Mammary epithelial cell (primary cell): ENCODE data around the gene TTYH1.

ENCODE experiments used
- CTCF ChIP-seq, 2 donors: IDR thresholded peaks in 1 of 2; conservative IDR thresholded peaks in 1 of 2; 2 replicates each; pipeline ENCODE4 v1.5.1; 2011 to 2012; ENCODE audit warnings: inconsistent platforms in 2 of 2, low read length in 2 of 2, mild to moderate bottlenecking in 2 of 2, control low read depth in 1 of 2, low read depth in 1 of 2; ENCODE audit not compliant: insufficient read depth in 1 of 2; ENCODE audit errors: extremely low read depth in 1 of 2
- EZH2 ChIP-seq: IDR thresholded peaks from 2 replicates; pipeline ENCODE4 v1.6.1; 2012; ENCODE audit warnings: low read length, inconsistent platforms, borderline replicate concordance

- TF ChIP-seq CTCF (conservative IDR thresholded peaks at IDR 0.05 in 1 of 2, IDR thresholded peaks at IDR 0.05 in 1 of 2; ENCODE audit: extremely low read depth in 1 of 2, insufficient read depth in 1 of 2, low read depth in 1 of 2, low read length in 2 of 2) (no peak), EZH2 (no peak)
Measured at GRCh38 chr19:54380897-54381296, 34.4 kb upstream of the TTYH1 start.
